PC-9 (cell line): ENCODE measurements around the gene GPR157. TPM values are rescaled to one million over a fixed set of nuclear protein-coding genes. Genes with fewer than 3 reads are reported as not detected.

Source experiments
- BruUV-seq: library from RNA; stranded (reverse); fragments of 400-500 nt; replicated peaks from 2 replicates; lab custom pipeline; 2021; lab: Mats Ljungman, UMichigan
- CTCF ChIA-PET: fragments of 300-600 bp; sonication (Branson Sonifier 250); formaldehyde crosslinking; loops from one replicate; lab custom pipeline; 2022; ENCODE audit warnings: antibody characterized with exemption; lab: Charles Lee
- POLR2A ChIA-PET: fragments of 300-600 bp; sonication (Branson Sonifier 250); formaldehyde crosslinking; loops from one replicate; lab custom pipeline; 2022; ENCODE audit warnings: antibody characterized with exemption; ENCODE audit not compliant: unreplicated experiment; lab: Charles Lee
- DNase-seq, 2 experiments: peaks; one replicate each; pipeline versions ENCODE4 v3.0.0 to v3.0.0-alpha.2; 2015 to 2022; ENCODE audit warnings: mixed read lengths in 1 of 2
- H2AFZ ChIP-seq: fragments of 200-600 bp; sonication (generic); 2 replicates; pipeline ENCODE4 v1.8.1; 2017; ENCODE audit warnings: antibody characterized with exemption
- H3F3A ChIP-seq: fragments of 200-600 bp; sonication (generic); 2 replicates; pipeline ENCODE4 v1.8.1; 2017; ENCODE audit warnings: antibody characterized with exemption, mild to moderate bottlenecking, low read depth; ENCODE audit not compliant: insufficient read depth
- H3K27ac ChIP-seq: fragments of 200-600 bp; sonication (generic); 2 replicates; pipeline ENCODE4 v1.6.1; 2016; ENCODE audit warnings: mixed run types
- H3K27me3 ChIP-seq: fragments of 200-600 bp; sonication (generic); 2 replicates; pipeline ENCODE4 v1.6.1; 2016; ENCODE audit warnings: low read depth, mixed run types; ENCODE audit not compliant: insufficient read depth
- H3K36me3 ChIP-seq: fragments of 200-600 bp; sonication (generic); 2 replicates; pipeline ENCODE4 v1.6.1; 2016; ENCODE audit warnings: low read depth, mixed run types
- H3K4me1 ChIP-seq: fragments of 200-600 bp; sonication (generic); replicated peaks from 2 replicates; pipeline ENCODE4 v1.6.1; 2016; ENCODE audit warnings: mixed run types; ENCODE audit not compliant: insufficient read depth
- H3K4me2 ChIP-seq: fragments of 200-600 bp; sonication (generic); 2 replicates; pipeline ENCODE4 v1.6.1; 2017; ENCODE audit warnings: mixed run types
- H3K4me3 ChIP-seq: fragments of 200-600 bp; sonication (generic); 2 replicates; pipeline ENCODE4 v1.6.1; 2016; ENCODE audit warnings: mixed run types
- H3K79me2 ChIP-seq: fragments of 200-600 bp; sonication (generic); 2 replicates; pipeline ENCODE4 v1.6.1; 2017; ENCODE audit warnings: low read depth, mixed run types
- H3K9me2 ChIP-seq: fragments of 200-600 bp; sonication (generic); 2 replicates; pipeline ENCODE4 v1.8.1; 2017; ENCODE audit warnings: mild to moderate bottlenecking; ENCODE audit not compliant: insufficient read depth
- H3K9me3 ChIP-seq: fragments of 200-600 bp; sonication (generic); 2 replicates; pipeline ENCODE4 v1.8.1; 2016; ENCODE audit warnings: low read depth; ENCODE audit not compliant: insufficient read depth
- H4K20me1 ChIP-seq: fragments of 200-600 bp; sonication (generic); 2 replicates; pipeline ENCODE4 v1.8.1; 2017; ENCODE audit not compliant: insufficient read depth
- EZH2 ChIP-seq: fragments of 200-600 bp; sonication (generic); IDR thresholded peaks from 2 replicates; pipeline ENCODE4 v1.8.0; 2017; ENCODE audit warnings: antibody characterized with exemption, low read depth
- intact Hi-C: fragments of 100-400 bp; cut with micrococcal nuclease; formaldehyde crosslinking; loops from one replicate; pipeline ENCODE4 v1.10.0; 2022; ENCODE audit not compliant: unreplicated experiment
- total RNA-seq: library from RNA; stranded (reverse); gene quantifications from 2 replicates; pipeline ENCODE4 v1.2.3, GENCODE V29; 2021
- TF ChIP-seq, protein P1 (sequence below): fragments of 200-600 bp; sonication (generic); conservative IDR thresholded peaks from 2 replicates; pipeline ENCODE4 v1.6.1; 2017; ENCODE audit warnings: mixed run types, antibody characterized with exemption, mild to moderate bottlenecking, moderate library complexity

The GPR157 gene
- total RNA-seq, 1 experiment from 2014 or later, result 9.0 TPM

- CTCF ChIA-PET, result no interaction called here
These were observed 14.3 kb upstream of the GPR157 start for GRCh38 chr1:9143250-9143649.

DNA sequence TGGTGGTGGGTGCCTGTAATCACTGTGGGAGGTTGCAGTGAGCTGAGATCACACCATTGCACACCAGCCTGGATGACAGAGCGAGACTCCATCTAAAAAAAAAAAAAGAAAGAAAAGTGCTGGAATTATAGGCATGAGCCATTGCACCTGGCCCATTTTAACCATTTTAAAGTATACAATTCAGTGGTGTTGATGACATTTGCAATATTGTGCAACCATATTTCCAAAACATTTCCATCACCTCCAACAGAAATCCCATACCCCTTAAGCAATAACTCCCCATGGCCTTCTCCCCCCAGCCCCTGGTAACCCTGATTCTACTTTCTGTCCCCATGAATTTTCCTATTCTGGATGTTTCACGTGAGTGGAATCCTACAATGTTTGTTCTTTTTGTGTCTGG, 11.0 kb upstream of the GPR157 start:
- no peaks in the 10 kb centered on the region for H3F3A ChIP-seq
- CTCF ChIA-PET, result no interaction called here

More at GRCh38 chr1:9143250-9143649, 14.3 kb upstream of the GPR157 start:
- intact Hi-C loops, result no loop called here
- Histone ChIP-seq H2AFZ (no peak overlapping the region), H3K4me1 (peaks cover 4% of the 10 kb centered on the region; the same call in 1 of the 2 replicates), H3K4me3 (no peak overlapping the region), H3F3A (no peaks in the 10 kb centered on the region), H3K4me2 (no peak overlapping the region), H3K9me2 (no peaks in the 10 kb centered on the region), H3K9me3 (no peaks in the 10 kb centered on the region), H3K27me3 (no peaks in the 10 kb centered on the region), H4K20me1 (no peaks in the 10 kb centered on the region), H3K36me3 (no peaks in the 10 kb centered on the region), H3K27ac (no peak overlapping the region), H3K79me2 (no peaks in the 10 kb centered on the region)
- BruUV-seq, result no TSS peak
- no peak for DNase-seq
- POLR2A ChIA-PET, result no interaction called here
- TF ChIP-seq EZH2, result no peak
- TF ChIP-seq, protein P1, sequence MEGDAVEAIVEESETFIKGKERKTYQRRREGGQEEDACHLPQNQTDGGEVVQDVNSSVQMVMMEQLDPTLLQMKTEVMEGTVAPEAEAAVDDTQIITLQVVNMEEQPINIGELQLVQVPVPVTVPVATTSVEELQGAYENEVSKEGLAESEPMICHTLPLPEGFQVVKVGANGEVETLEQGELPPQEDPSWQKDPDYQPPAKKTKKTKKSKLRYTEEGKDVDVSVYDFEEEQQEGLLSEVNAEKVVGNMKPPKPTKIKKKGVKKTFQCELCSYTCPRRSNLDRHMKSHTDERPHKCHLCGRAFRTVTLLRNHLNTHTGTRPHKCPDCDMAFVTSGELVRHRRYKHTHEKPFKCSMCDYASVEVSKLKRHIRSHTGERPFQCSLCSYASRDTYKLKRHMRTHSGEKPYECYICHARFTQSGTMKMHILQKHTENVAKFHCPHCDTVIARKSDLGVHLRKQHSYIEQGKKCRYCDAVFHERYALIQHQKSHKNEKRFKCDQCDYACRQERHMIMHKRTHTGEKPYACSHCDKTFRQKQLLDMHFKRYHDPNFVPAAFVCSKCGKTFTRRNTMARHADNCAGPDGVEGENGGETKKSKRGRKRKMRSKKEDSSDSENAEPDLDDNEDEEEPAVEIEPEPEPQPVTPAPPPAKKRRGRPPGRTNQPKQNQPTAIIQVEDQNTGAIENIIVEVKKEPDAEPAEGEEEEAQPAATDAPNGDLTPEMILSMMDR, result no peak

DNA sequence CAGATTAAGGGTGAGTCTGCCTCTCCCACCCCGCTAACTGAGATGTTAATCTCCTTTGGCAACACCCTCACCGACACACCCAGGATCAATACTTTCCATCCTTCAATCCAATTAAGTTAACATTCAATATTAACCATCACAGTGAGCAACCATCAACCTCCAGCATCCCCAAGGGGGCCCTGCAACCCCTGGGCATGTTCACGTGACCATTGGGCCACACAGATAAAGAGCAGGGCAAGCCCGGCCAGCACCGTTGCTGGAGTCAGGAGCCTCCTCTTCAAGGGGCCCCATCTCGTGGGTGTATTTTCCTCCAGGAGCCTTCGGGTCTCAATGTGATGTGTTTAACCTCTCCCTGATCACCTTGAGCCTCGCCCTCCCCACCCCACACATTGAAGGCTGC, 8.0 kb upstream of the GPR157 start:
- Histone ChIP-seq H3K79me2 (no peaks in the 10 kb centered on the region), H3F3A (no peaks in the 10 kb centered on the region), H3K9me2 (no peaks in the 10 kb centered on the region), H3K9me3 (no peaks in the 10 kb centered on the region), H3K27ac (no peak overlapping the region), H3K4me2 (no peak overlapping the region), H4K20me1 (no peaks in the 10 kb centered on the region), H2AFZ (no peak overlapping the region), H3K36me3 (no peaks in the 10 kb centered on the region), H3K4me3 (no peak overlapping the region), H3K27me3 (no peaks in the 10 kb centered on the region), H3K4me1 (no peaks in the 10 kb centered on the region)
- CTCF ChIA-PET, result no interaction called here
- intact Hi-C loops, result no loop called here
- POLR2A ChIA-PET, result no interaction called here
- no peak for TF ChIP-seq EZH2
- TF ChIP-seq, protein P1, result no peak
- DNase-seq, result no peak
- BruUV-seq, result no TSS peak

More for the DNA sequence above, 11.0 kb upstream of the GPR157 start:
- Histone ChIP-seq H4K20me1 (no peaks in the 10 kb centered on the region), H3K27ac (no peak overlapping the region), H3K79me2 (no peaks in the 10 kb centered on the region), H3K4me1 (no peaks in the 10 kb centered on the region), H3K9me3 (no peaks in the 10 kb centered on the region), H3K4me2 (no peak overlapping the region), H3K36me3 (no peaks in the 10 kb centered on the region), H3K9me2 (no peaks in the 10 kb centered on the region), H2AFZ (no peak overlapping the region), H3K4me3 (no peak overlapping the region), H3K27me3 (no peaks in the 10 kb centered on the region)
- DNase-seq, result no peak
- POLR2A ChIA-PET, result no interaction called here
- intact Hi-C loops, result no loop called here
- TF ChIP-seq, protein P1, result no peak
- no peak for TF ChIP-seq EZH2
- BruUV-seq, result no TSS peak
